HG03442 (cell line): ENCODE results near the gene TBC1D3G.
"Not testable (repeated sequence)": the region's sequence is repeated elsewhere in the genome, so short reads cannot be mapped to it uniquely, and the experiment has no call there.

Experiments used
- ATAC-seq: cut with Tn5 transposase; IDR thresholded peaks from one replicate; pipeline ENCODE4 v1.9.1; 2021; ENCODE audit warnings: mild to moderate bottlenecking, moderate library complexity; ENCODE audit not compliant: unreplicated experiment

TBC1D3G gene

GRCh38 chr17:36323584-36323983 is at the start of gene TBC1D3G:
TSS of gene TBC1D3G (plus strand) at chr17:36323884. CDS start at chr17:36325412, 1,528 bp downstream.
- not testable (repeated sequence) for ATAC-seq

GRCh38 chr17:36283256-36283655 is 40.4 kb upstream of the TBC1D3G start:
- ATAC-seq: not testable (repeated sequence)

- not testable (repeated sequence) for ATAC-seq
These were observed 39.5 kb upstream of the TBC1D3G start for GRCh38 chr17:36284219-36284618.

GRCh38 chr17:36289965-36290612 is 33.6 kb upstream of the TBC1D3G start:
- not testable (repeated sequence) for ATAC-seq

DNA sequence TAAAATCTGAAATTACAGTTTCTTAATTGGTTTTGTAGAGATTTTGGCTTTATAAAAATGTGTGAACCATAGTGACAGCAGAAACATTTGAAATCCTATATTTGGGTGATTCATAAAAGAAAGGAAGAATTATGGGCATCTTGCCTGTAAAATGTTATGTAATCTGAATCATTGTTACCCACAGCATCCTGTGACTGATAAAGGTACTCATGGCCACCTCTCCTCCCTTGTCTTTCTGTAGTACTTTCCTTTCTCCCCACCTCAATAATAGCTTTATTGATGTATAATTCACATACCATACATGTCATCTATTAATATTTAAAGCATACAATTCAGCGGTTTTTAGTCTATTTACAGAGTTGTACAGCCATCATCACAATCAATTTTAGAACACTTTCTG is 28.5 kb upstream of the TBC1D3G start:
- ATAC-seq: not testable (repeated sequence)

- not testable (repeated sequence) for ATAC-seq
These were observed 7.9 kb upstream of the TBC1D3G start for GRCh38 chr17:36315736-36316135.

DNA sequence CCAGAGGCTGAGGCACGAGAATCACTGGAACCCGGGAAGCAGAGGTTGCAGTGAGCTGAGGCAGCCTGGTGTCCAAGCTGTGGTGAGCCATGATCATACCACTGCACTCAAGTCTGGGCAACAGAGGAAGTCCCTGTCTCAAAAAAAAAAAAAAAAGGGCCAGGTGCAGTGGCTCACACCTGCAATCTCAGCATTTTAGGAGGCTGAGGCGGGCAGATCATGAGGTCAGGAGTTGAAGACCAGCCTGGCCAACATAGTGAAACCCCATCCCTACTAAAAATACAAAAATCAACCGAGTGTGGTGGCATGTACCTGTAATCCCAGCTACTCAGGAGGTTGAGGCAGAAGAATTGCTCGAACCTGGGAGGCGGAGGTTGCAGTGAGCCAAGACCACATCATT is 38.8 kb downstream of the TBC1D3G start:
- not testable (repeated sequence) for ATAC-seq

DNA sequence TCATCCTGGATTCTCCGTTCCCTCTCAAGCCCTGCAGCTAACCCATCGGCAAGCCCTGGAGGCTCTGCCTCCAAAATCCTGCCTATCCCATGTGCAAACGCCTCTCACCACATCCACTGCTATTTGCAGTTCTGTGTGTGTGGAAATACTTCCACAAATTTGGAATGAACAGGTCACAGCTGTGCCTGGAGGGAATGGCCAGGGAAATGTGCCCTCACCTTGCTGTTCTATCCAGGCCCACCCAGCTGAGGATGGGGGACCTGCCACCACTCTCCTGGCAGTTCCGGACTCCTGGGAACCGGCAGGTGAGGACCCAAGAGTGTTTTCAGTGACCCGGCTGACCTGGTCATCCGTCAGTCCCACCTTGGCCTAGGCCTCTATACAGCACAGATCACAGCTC is 52.3 kb downstream of the TBC1D3G start:
- ATAC-seq: not testable (repeated sequence)
